ENCODE results near the gene CHPF. TPM values are rescaled to one million over a fixed set of nuclear protein-coding genes. Genes with fewer than 3 reads are reported as not detected.

CHPF gene
- total and polyA plus RNA-seq, 2 donors (not counting 3 experiments of a cell fraction or from before 2014, with no cell fraction given) = 0.24 to 0.32 TPM

GRCh38 chr2:219545295-219545942, 1.8 kb upstream of the CHPF start:
- Histone ChIP-seq H3K36me3 (ENCODE audit: control insufficient read depth in 2 of 2, extremely low read depth in 1 of 2, insufficient read depth in 2 of 2, low read length in 2 of 2) (no peaks in the 10 kb centered on the region), H3K27ac (ENCODE audit: insufficient read depth, low read depth, low read length) (no peak overlapping the region), H3K4me1 (ENCODE audit: control insufficient read depth, extremely low read depth, insufficient read depth, low read length) (peaks cover 7% of the 10 kb centered on the region), H3K9ac (replicated peaks; ENCODE audit: extremely low read depth, insufficient read depth, low read length) (no peak overlapping the region), H3K4me2 (ENCODE audit: insufficient read depth, low read length) (no peak overlapping the region), H3K79me2 (ENCODE audit: control insufficient read depth, insufficient read depth, low read length) (no peaks in the 10 kb centered on the region), H2AFZ (ENCODE audit: low read depth, low read length) (no peak overlapping the region), H3K27me3 (ENCODE audit: control insufficient read depth in 2 of 2, insufficient read depth in 2 of 2, low read length in 2 of 2) (peaks cover 23% of the 10 kb centered on the region in 2 experiments), H3K9me1 (replicated peaks; ENCODE audit: control insufficient read depth, extremely low read depth, insufficient read depth, low read length) (no peaks in the 10 kb centered on the region), H3K9me3 (replicated peaks; ENCODE audit: control insufficient read depth, insufficient read depth, low read length) (no peaks in the 10 kb centered on the region), H4K20me1 (replicated peaks; ENCODE audit: control insufficient read depth, extremely low read depth, insufficient read depth, low read length) (no peaks in the 10 kb centered on the region), H3K4me3 (replicated peaks in 1 of 3; ENCODE audit: insufficient read depth in 1 of 3, low read depth in 1 of 3, low read length in 3 of 3) (no peak overlapping the region)
- intact Hi-C loops (cut with micrococcal nuclease) (no loop called here), dilution Hi-C loops (cut with MboI; ENCODE audit: extremely low pct_ligation_motif_present, low sequenced_read_pairs) (no loop called here)
- TF ChIP-seq POLR2AphosphoS5 (IDR thresholded peaks at IDR 0.05; ENCODE audit: insufficient read depth, low read depth, low read length) (no peak), MYC (IDR thresholded peaks at IDR 0.05; ENCODE audit: low read depth, low read length) (no peak), FOS (IDR thresholded peaks at IDR 0.05; ENCODE audit: borderline replicate concordance, insufficient read depth, low read length) (no peak), JUN (IDR thresholded peaks at IDR 0.05; ENCODE audit: borderline replicate concordance, insufficient read depth, insufficient read length, low read depth) (no peak), EZH2 (IDR thresholded peaks at IDR 0.05; ENCODE audit: borderline replicate concordance, low read depth, low read length, severe bottlenecking) (no peak), GATA2 (IDR thresholded peaks at IDR 0.05; ENCODE audit: insufficient read depth, insufficient read length, low read depth, low read length) (no peak), POLR2A (IDR thresholded peaks at IDR 0.05; ENCODE audit: low read depth, low read length) (no peak)
- TF ChIP-seq, protein P1, sequence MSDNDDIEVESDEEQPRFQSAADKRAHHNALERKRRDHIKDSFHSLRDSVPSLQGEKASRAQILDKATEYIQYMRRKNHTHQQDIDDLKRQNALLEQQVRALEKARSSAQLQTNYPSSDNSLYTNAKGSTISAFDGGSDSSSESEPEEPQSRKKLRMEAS (IDR thresholded peaks at IDR 0.05; ENCODE audit: insufficient read depth, insufficient read length) = no peak
- TF ChIP-seq, protein P2, sequence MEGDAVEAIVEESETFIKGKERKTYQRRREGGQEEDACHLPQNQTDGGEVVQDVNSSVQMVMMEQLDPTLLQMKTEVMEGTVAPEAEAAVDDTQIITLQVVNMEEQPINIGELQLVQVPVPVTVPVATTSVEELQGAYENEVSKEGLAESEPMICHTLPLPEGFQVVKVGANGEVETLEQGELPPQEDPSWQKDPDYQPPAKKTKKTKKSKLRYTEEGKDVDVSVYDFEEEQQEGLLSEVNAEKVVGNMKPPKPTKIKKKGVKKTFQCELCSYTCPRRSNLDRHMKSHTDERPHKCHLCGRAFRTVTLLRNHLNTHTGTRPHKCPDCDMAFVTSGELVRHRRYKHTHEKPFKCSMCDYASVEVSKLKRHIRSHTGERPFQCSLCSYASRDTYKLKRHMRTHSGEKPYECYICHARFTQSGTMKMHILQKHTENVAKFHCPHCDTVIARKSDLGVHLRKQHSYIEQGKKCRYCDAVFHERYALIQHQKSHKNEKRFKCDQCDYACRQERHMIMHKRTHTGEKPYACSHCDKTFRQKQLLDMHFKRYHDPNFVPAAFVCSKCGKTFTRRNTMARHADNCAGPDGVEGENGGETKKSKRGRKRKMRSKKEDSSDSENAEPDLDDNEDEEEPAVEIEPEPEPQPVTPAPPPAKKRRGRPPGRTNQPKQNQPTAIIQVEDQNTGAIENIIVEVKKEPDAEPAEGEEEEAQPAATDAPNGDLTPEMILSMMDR (IDR thresholded peaks at IDR 0.05; ENCODE audit: extremely low read depth in 1 of 2, insufficient read depth in 1 of 2, low read depth in 1 of 2, low read length in 2 of 2) = no peak
- POLR2A ChIA-PET = no interaction called here
- FAIRE-seq = no peak
- DNase-seq (ENCODE audit: low read depth, low spot score) = no peak
- CTCF ChIA-PET = interaction anchor here (1.3 to 4.5 kb wide), 2 partner anchors 15 kb away, joined by 7 to 25 read pairs; no protein-coding TSS in a partner anchor
- BruUV-seq (replicated peaks) = no TSS peak
